ENCODE data around the gene SERPINB5. TPM values are rescaled to one million over a fixed set of nuclear protein-coding genes. Genes with fewer than 3 reads are reported as not detected.
A peak's percentile ranks its signal among the peaks of the same experiment; 100 is the strongest.

Gene SERPINB5
- total RNA-seq, 1 donor from 2014 or later: not detected

GRCh38 chr18:63505566-63506335, 29.0 kb downstream of the SERPINB5 start:
- Mint-ChIP-seq H3K4me3 (no peak overlapping the region), H3K27me3 (ENCODE audit: low read depth) (peaks cover 7% of the 10 kb centered on the region), H3K4me1 (no peaks in the 10 kb centered on the region), H3K9me3 (no peaks in the 10 kb centered on the region), H3K27ac (ENCODE audit: unreplicated experiment) (no peak overlapping the region), H3K36me3 (ENCODE audit: low read depth) (no peaks in the 10 kb centered on the region)
- no peak for DNase-seq (ENCODE audit: low read depth, low spot score)
- TF ChIP-seq CTCF (conservative IDR thresholded peaks at IDR 0.05): peak; percentile 55

- H3K4me3 Mint-ChIP-seq: no peak overlapping the region
- H3K9me3 Mint-ChIP-seq: no peaks in the 10 kb centered on the region
- peaks cover 7% of the 10 kb centered on the region for H3K27me3 Mint-ChIP-seq (ENCODE audit: low read depth)
- H3K4me1 Mint-ChIP-seq: no peaks in the 10 kb centered on the region
- no peaks in the 10 kb centered on the region for H3K36me3 Mint-ChIP-seq (ENCODE audit: low read depth)
- TF ChIP-seq CTCF (conservative IDR thresholded peaks at IDR 0.05): peak; percentile 3
- H3K27ac Mint-ChIP-seq (ENCODE audit: unreplicated experiment): no peak overlapping the region
- no peak for DNase-seq (ENCODE audit: low read depth, low spot score)
Observed at GRCh38 chr18:63506336-63506646, 29.5 kb downstream of the SERPINB5 start.

GRCh38 chr18:63508596-63508995, 31.8 kb downstream of the SERPINB5 start:
- no peaks in the 10 kb centered on the region for H3K9me3 Mint-ChIP-seq
- peaks cover 3% of the 10 kb centered on the region for H3K27me3 Mint-ChIP-seq (ENCODE audit: low read depth)
- no peaks in the 10 kb centered on the region for H3K4me1 Mint-ChIP-seq
- H3K36me3 Mint-ChIP-seq (ENCODE audit: low read depth): no peaks in the 10 kb centered on the region
- no peak overlapping the region for H3K4me3 Mint-ChIP-seq
- no peak overlapping the region for H3K27ac Mint-ChIP-seq (ENCODE audit: unreplicated experiment)
- TF ChIP-seq CTCF (conservative IDR thresholded peaks at IDR 0.05): no peak
- no peak for DNase-seq (ENCODE audit: low read depth, low spot score)

- Mint-ChIP-seq H3K36me3 (ENCODE audit: low read depth) (no peaks in the 10 kb centered on the region), H3K27me3 (ENCODE audit: low read depth) (peaks cover 3% of the 10 kb centered on the region), H3K9me3 (no peaks in the 10 kb centered on the region), H3K27ac (ENCODE audit: unreplicated experiment) (no peak overlapping the region), H3K4me1 (peaks cover 3% of the 10 kb centered on the region), H3K4me3 (no peak overlapping the region)
- DNase-seq (ENCODE audit: low read depth, low spot score): peak; percentile 46
- TF ChIP-seq CTCF (conservative IDR thresholded peaks at IDR 0.05): peak; percentile 67
Observed at GRCh38 chr18:63511285-63511684, 34.5 kb downstream of the SERPINB5 start.

- Mint-ChIP-seq H3K36me3 (ENCODE audit: low read depth) (no peaks in the 10 kb centered on the region), H3K27ac (ENCODE audit: unreplicated experiment) (no peak overlapping the region), H3K4me3 (no peak overlapping the region), H3K4me1 (peaks cover 13% of the 10 kb centered on the region), H3K27me3 (ENCODE audit: low read depth) (peaks cover 3% of the 10 kb centered on the region), H3K9me3 (no peaks in the 10 kb centered on the region)
- TF ChIP-seq CTCF (conservative IDR thresholded peaks at IDR 0.05): no peak
- DNase-seq (ENCODE audit: low read depth, low spot score): no peak
Observed at GRCh38 chr18:63514326-63514725, 37.6 kb downstream of the SERPINB5 start.

Measured in neural crest cell (in vitro differentiated cells).